ENCODE results near the gene PEAK1.

DNA sequence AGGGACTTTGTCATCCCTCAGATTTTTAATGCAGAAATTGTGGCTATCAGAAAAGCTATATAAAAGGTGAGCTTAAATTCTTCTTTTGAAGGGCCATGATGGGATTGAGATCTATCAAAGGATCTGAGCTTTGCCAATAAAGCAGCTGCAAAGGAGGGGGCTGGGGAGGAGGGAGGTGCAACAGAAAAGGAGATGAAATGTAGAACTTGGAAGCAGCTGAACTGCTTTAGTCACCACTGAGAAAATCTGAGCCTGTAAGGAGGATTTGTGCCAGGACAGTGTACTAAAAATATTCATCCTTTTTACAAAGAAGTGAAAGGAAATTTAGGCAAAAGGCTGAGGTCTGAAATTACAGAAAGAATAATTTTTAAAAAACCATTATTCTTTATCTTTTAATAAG lies 359.4 kb downstream of the PEAK1 start:
- TF ChIP-seq, protein P1, sequence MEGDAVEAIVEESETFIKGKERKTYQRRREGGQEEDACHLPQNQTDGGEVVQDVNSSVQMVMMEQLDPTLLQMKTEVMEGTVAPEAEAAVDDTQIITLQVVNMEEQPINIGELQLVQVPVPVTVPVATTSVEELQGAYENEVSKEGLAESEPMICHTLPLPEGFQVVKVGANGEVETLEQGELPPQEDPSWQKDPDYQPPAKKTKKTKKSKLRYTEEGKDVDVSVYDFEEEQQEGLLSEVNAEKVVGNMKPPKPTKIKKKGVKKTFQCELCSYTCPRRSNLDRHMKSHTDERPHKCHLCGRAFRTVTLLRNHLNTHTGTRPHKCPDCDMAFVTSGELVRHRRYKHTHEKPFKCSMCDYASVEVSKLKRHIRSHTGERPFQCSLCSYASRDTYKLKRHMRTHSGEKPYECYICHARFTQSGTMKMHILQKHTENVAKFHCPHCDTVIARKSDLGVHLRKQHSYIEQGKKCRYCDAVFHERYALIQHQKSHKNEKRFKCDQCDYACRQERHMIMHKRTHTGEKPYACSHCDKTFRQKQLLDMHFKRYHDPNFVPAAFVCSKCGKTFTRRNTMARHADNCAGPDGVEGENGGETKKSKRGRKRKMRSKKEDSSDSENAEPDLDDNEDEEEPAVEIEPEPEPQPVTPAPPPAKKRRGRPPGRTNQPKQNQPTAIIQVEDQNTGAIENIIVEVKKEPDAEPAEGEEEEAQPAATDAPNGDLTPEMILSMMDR (conservative IDR thresholded peaks at IDR 0.05), result no peak
- no peak for TF ChIP-seq ZFX (IDR thresholded peaks at IDR 0.05)
